H1 (cell line): ENCODE results near the gene RBM34. TPM values are rescaled to one million over a fixed set of nuclear protein-coding genes. Genes with fewer than 3 reads are reported as not detected.
"Not testable (repeated sequence)": the region's sequence is repeated elsewhere in the genome, so short reads cannot be mapped to it uniquely, and the experiment has no call there.

Experiments
- CTCF ChIA-PET: fragments of 300-600 bp; sonication (Branson Sonifier 250); formaldehyde crosslinking; loops from one replicate; lab custom pipeline; 2021; ENCODE audit not compliant: partially characterized antibody; lab: Charles Lee
- POLR2A ChIA-PET: fragments of 300-600 bp; sonication (Branson Sonifier 250); formaldehyde crosslinking; loops from one replicate; lab custom pipeline; 2021; ENCODE audit warnings: inconsistent platforms; ENCODE audit not compliant: partially characterized antibody; lab: Charles Lee
- DNase-seq, 2 experiments: peaks; one replicate each; pipeline versions ENCODE4 v3.0.0 to v3.0.0-alpha.2; 2010 to 2022; ENCODE audit warnings: low spot score in 2 of 2, low read depth in 1 of 2, mixed read lengths in 1 of 2
- FAIRE-seq: peaks from 2 replicates; lab custom pipeline; 2011; peaks lifted over from hg19 to GRCh38; lab: Jason Lieb, UNC
- H2AFZ ChIP-seq: 2 replicates; pipeline ENCODE4 v1.8.1; 2012; ENCODE audit warnings: low read length, inconsistent platforms
- H2AK5ac ChIP-seq: 2 replicates; pipeline ENCODE4 v1.6.1; 2013; ENCODE audit warnings: low read depth, low read length
- H2BK120ac ChIP-seq: replicated peaks from 2 replicates; pipeline ENCODE3; 2013; ENCODE audit warnings: low read depth, low read length, inconsistent platforms
- H2BK12ac ChIP-seq: 2 replicates; pipeline ENCODE4 v1.6.1; 2013; ENCODE audit warnings: low read depth, low read length
- H2BK15ac ChIP-seq: 2 replicates; pipeline ENCODE4 v1.6.1; 2013; ENCODE audit warnings: low read length
- H2BK20ac ChIP-seq: 2 replicates; pipeline ENCODE4 v1.6.1; 2013; ENCODE audit warnings: low read length
- H2BK5ac ChIP-seq: 2 replicates; pipeline ENCODE4 v1.6.1; 2013; ENCODE audit warnings: low read depth, low read length
- H3K14ac ChIP-seq: 2 replicates; pipeline ENCODE4 v1.6.1; 2013; ENCODE audit warnings: inconsistent platforms; ENCODE audit not compliant: insufficient read length
- H3K18ac ChIP-seq: 2 replicates; pipeline ENCODE4 v1.6.1; 2013; ENCODE audit warnings: low read length; ENCODE audit errors: extremely low read depth
- H3K23ac ChIP-seq: 2 replicates; pipeline ENCODE4 v1.6.1; 2013; ENCODE audit warnings: inconsistent platforms; ENCODE audit not compliant: insufficient read length
- H3K23me2 ChIP-seq: 2 replicates; pipeline ENCODE4 v1.6.1; 2013; ENCODE audit warnings: low read depth, low read length
- H3K27ac ChIP-seq: 2 replicates; pipeline ENCODE4 v1.6.1; 2011; ENCODE audit warnings: low read depth, low read length, inconsistent platforms
- H3K27me3 ChIP-seq, 4 experiments: replicated peaks in 1 of 4; 1 replicate in 1 of 4; 2 replicates in 3 of 4; pipeline versions ENCODE4 v1.6.1 to v1.8.1; 2011 to 2013; ENCODE audit warnings: low read length in 3 of 4, mild to moderate bottlenecking in 3 of 4, inconsistent platforms in 2 of 4, mixed read lengths in 2 of 4, moderate library complexity in 1 of 4; ENCODE audit not compliant: control insufficient read depth in 3 of 4, insufficient read depth in 3 of 4; ENCODE audit errors: extremely low read depth in 1 of 4
- H3K36me3 ChIP-seq, 4 experiments: 2 replicates each; pipeline versions ENCODE4 v1.6.1 to v1.8.1; 2011 to 2013; ENCODE audit warnings: mild to moderate bottlenecking in 4 of 4, low read length in 3 of 4, moderate library complexity in 2 of 4, control low read depth in 1 of 4, inconsistent platforms in 1 of 4; ENCODE audit not compliant: insufficient read depth in 4 of 4, control insufficient read depth in 2 of 4
- H3K4ac ChIP-seq: replicated peaks from 2 replicates; pipeline ENCODE3; 2013; ENCODE audit warnings: low read length, low read depth, mixed read lengths, inconsistent platforms; ENCODE audit not compliant: insufficient read length
- H3K4me1 ChIP-seq, 4 experiments: replicated peaks in 1 of 4; 1 replicate in 1 of 4; 2 replicates in 3 of 4; pipeline versions ENCODE4 v1.6.1 to v1.8.1; 2011 to 2013; ENCODE audit warnings: low read length in 3 of 4, inconsistent platforms in 2 of 4, mixed read lengths in 1 of 4; ENCODE audit not compliant: insufficient read depth in 4 of 4, control insufficient read depth in 3 of 4
- H3K4me2 ChIP-seq, 2 experiments: 2 replicates each; pipeline versions ENCODE4 v1.6.1 to v1.8.1; 2011 to 2013; ENCODE audit warnings: low read depth in 2 of 2, low read length in 2 of 2, control low read depth in 1 of 2, inconsistent platforms in 1 of 2, mild to moderate bottlenecking in 1 of 2; ENCODE audit not compliant: insufficient read depth in 1 of 2
- H3K4me3 ChIP-seq, 4 experiments: fragments of 200-600, 300-600 bp in 1 of 4; sonication (generic), shearing (Covaris generic), sonication (Bioruptor Twin) in 1 of 4; 2 replicates each; pipeline versions ENCODE4 v1.5.1 to v1.8.1; 2011 to 2016; ENCODE audit warnings: low read length in 4 of 4, low read depth in 3 of 4, control low read depth in 2 of 4, inconsistent platforms in 2 of 4, mild to moderate bottlenecking in 2 of 4, mixed read lengths in 1 of 4, moderate library complexity in 1 of 4; ENCODE audit not compliant: insufficient read depth in 2 of 4; ENCODE audit errors: extremely low read depth in 1 of 4
- H3K56ac ChIP-seq: replicated peaks from 2 replicates; pipeline ENCODE3; 2013; ENCODE audit warnings: low read depth, mild to moderate bottlenecking, mixed read lengths, low read length, inconsistent platforms; ENCODE audit not compliant: insufficient read length
- H3K79me1 ChIP-seq: 2 replicates; pipeline ENCODE4 v1.6.1; 2013; ENCODE audit warnings: low read depth, low read length, control low read depth
- H3K79me2 ChIP-seq, 2 experiments: 2 replicates each; pipeline versions ENCODE4 v1.6.1 to v1.8.1; 2012 to 2013; ENCODE audit warnings: low read length in 2 of 2, mild to moderate bottlenecking in 2 of 2, inconsistent platforms in 1 of 2; ENCODE audit not compliant: insufficient read depth in 2 of 2, control insufficient read depth in 1 of 2
- H3K9ac ChIP-seq, 4 experiments: replicated peaks in 1 of 4; 1 replicate in 1 of 4; 2 replicates in 3 of 4; pipeline versions ENCODE4 v1.6.1 to v1.8.1; 2011 to 2013; ENCODE audit warnings: low read depth in 3 of 4, low read length in 3 of 4, control low read depth in 2 of 4, mild to moderate bottlenecking in 2 of 4, moderate library complexity in 2 of 4, inconsistent platforms in 1 of 4; ENCODE audit errors: extremely low read depth in 1 of 4
- H3K9me3 ChIP-seq, 2 experiments: 2 replicates each; pipeline versions ENCODE4 v1.6.1 to v1.8.1; 2012 to 2013; ENCODE audit warnings: mild to moderate bottlenecking in 2 of 2, moderate library complexity in 2 of 2, control low read depth in 1 of 2, inconsistent platforms in 1 of 2, low read depth in 1 of 2, low read length in 1 of 2, mixed read lengths in 1 of 2; ENCODE audit not compliant: insufficient read depth in 2 of 2
- H4K20me1 ChIP-seq, 2 experiments: replicated peaks in 1 of 2; 2 replicates each; pipeline versions ENCODE3 to v1.8.1; 2011 to 2013; ENCODE audit warnings: inconsistent platforms in 2 of 2, low read length in 2 of 2, mild to moderate bottlenecking in 1 of 2; ENCODE audit not compliant: insufficient read depth in 2 of 2, control insufficient read depth in 1 of 2
- H4K5ac ChIP-seq: 2 replicates; pipeline ENCODE4 v1.6.1; 2013; ENCODE audit warnings: low read length, low read depth, mixed read lengths, inconsistent platforms; ENCODE audit not compliant: insufficient read length
- H4K8ac ChIP-seq: 2 replicates; pipeline ENCODE4 v1.8.0; 2013; ENCODE audit warnings: mild to moderate bottlenecking, moderate library complexity, low read length, inconsistent platforms; ENCODE audit not compliant: insufficient read depth; ENCODE audit errors: extremely low read depth
- H4K91ac ChIP-seq: replicated peaks from 2 replicates; pipeline ENCODE3; 2013; ENCODE audit warnings: low read length, mixed read lengths, inconsistent platforms; ENCODE audit not compliant: insufficient read length
- ASH2L ChIP-seq: fragments of 200-600, 300-600 bp; sonication (generic); IDR thresholded peaks from one replicate; pipeline ENCODE4 v1.7.1; 2017; ENCODE audit warnings: low read length
- RAD21 ChIP-seq, 2 experiments: IDR thresholded peaks in 1 of 2; conservative IDR thresholded peaks in 1 of 2; 2 replicates each; pipeline ENCODE4 v1.6.1; 2011; ENCODE audit warnings: low read depth in 2 of 2, low read length in 2 of 2, improper control_type of control experiment in 1 of 2, inconsistent platforms in 1 of 2, mild to moderate bottlenecking in 1 of 2, moderate library complexity in 1 of 2
- WGBS, 2 experiments: shearing (Covaris generic) in 1 of 2; methylation state at CpG; one replicate each; pipeline versions ENCODE4 v1.1.6 to v1.1.7; 2013 to 2015; ENCODE audit warnings: low lambda C conversion rate in 2 of 2, mixed read lengths in 2 of 2, inconsistent platforms in 1 of 2, low coverage in 1 of 2, missing lambda C conversion rate in 1 of 2; ENCODE audit not compliant: insufficient replicate concordance in 2 of 2, insufficient coverage in 1 of 2, insufficient read length in 1 of 2; ENCODE audit errors: extremely low coverage in 1 of 2, missing lambda C conversion rate in 1 of 2; 5-methylcytosine and 5-hydroxymethylcytosine counted together
- polyA plus RNA-seq, 7 experiments: library from polyadenylated mRNA; depleted of rRNA in 3 of 7; stranded (reverse) in 5 of 7; unstranded in 2 of 7; fragments of >200 nt in 5 of 7; fragments of 200-250 nt in 2 of 7; gene quantifications; 1 replicate in 5 of 7; 2 replicates in 1 of 7; 4 replicates in 1 of 7; pipeline versions ENCODE4 v1.2.1 to v1.2.3, GENCODE V29; 2011 to 2013; ENCODE audit warnings: missing spikeins in 2 of 7, mixed read lengths in 2 of 7
- total RNA-seq: library from RNA; stranded (reverse); fragmentation: NEBNext Ultra II Directional; extraction: Animal tissue kit (Norgen Biotek cat#: 25700); gene quantifications from 2 replicates; pipeline ENCODE4 v1.2.1, GENCODE V29; 2021
- TF ChIP-seq, protein P1 (sequence below), 3 experiments: IDR thresholded peaks; 1 replicate in 2 of 3; 2 replicates in 1 of 3; pipeline versions ENCODE4 v1.5.1 to v1.6.1; 2011; ENCODE audit warnings: low read length in 3 of 3, mild to moderate bottlenecking in 3 of 3, inconsistent platforms in 2 of 3, low read depth in 1 of 3, moderate library complexity in 1 of 3; ENCODE audit not compliant: insufficient read depth in 1 of 3; ENCODE audit errors: control extremely low read depth in 1 of 3

Gene RBM34
- total and polyA plus RNA-seq, 2 of the 8 experiments (the other 6 are each of a cell fraction or from before 2014, with no cell fraction given): 18.8 to 108 TPM

DNA sequence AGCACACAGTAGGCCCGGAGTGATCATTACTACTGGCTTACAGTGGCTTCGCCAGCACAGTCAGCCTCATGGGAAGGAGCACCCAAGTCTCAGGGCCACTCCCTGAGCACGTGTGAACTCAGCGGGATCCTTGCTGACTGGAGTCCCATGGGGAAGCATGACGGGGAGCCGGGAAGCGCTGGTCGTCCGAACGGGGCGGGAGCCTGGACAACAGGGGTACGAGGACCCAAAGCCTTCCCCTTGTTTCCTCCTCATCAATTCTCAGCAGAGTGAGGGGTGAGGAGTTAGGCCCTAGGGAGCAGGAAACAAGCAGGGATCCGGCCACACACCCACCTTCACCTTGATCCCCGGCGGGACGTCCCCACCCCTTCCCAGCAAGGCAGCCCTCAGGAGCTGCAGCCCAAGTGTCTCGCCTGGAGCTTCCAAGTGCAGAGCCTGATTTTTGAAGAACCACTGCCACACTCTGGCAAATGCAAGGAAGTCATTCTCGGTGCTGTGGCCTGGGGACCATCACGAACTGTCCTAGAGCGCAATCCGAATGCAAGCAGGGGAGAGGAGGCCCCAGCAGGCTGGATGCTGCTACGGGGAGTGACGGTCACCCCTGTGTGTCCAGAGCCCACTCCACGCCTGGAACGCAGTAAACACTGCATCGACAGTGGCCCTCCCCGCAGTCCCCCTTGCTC lies 67.9 kb downstream of the RBM34 start (continued):
- TF ChIP-seq RAD21 (IDR thresholded peaks at IDR 0.05 in 1 of 2, conservative IDR thresholded peaks at IDR 0.05 in 1 of 2; ENCODE audit: low read depth in 2 of 2, low read length in 2 of 2) (peak; percentile 91 to 93), ASH2L (peak; percentile 32)
- TF ChIP-seq, protein P1, sequence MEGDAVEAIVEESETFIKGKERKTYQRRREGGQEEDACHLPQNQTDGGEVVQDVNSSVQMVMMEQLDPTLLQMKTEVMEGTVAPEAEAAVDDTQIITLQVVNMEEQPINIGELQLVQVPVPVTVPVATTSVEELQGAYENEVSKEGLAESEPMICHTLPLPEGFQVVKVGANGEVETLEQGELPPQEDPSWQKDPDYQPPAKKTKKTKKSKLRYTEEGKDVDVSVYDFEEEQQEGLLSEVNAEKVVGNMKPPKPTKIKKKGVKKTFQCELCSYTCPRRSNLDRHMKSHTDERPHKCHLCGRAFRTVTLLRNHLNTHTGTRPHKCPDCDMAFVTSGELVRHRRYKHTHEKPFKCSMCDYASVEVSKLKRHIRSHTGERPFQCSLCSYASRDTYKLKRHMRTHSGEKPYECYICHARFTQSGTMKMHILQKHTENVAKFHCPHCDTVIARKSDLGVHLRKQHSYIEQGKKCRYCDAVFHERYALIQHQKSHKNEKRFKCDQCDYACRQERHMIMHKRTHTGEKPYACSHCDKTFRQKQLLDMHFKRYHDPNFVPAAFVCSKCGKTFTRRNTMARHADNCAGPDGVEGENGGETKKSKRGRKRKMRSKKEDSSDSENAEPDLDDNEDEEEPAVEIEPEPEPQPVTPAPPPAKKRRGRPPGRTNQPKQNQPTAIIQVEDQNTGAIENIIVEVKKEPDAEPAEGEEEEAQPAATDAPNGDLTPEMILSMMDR (IDR thresholded peaks at IDR 0.05; ENCODE audit: control extremely low read depth in 1 of 3, insufficient read depth in 1 of 3, low read depth in 1 of 3, low read length in 3 of 3): peak; percentile 63 to 76 (median 68)
- TF ChIP-seq, all 59 proteins: peak for 5

DNA sequence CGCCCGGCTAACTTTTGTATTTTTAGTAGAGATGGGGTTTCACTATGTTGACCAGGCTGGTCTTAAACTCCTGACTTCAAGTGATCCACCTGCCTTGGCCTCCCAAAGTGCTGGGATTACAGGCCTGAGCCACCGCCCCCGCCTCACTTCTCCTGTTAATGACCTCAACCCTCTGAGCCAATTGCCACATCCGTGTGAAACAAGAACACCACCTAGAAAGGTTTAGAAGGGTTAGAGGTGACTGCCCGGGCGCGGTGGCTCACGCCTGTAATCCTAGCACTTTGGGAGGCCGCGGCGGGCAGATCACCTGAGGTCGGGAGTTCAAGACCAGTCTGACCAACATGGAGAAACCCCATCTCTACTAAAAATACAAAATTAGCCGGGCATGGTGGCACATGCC lies 68.6 kb downstream of the RBM34 start:
- H3K36me3 ChIP-seq, H3K18ac ChIP-seq, POLR2A ChIA-PET, H3K4ac ChIP-seq, H3K4me3 ChIP-seq, H3K23ac ChIP-seq, H3K23me2 ChIP-seq, H3K4me2 ChIP-seq, H3K14ac ChIP-seq, H2AFZ ChIP-seq, H3K9ac ChIP-seq, H2BK15ac ChIP-seq, H4K8ac ChIP-seq, H4K91ac ChIP-seq, H3K9me3 ChIP-seq, H3K79me2 ChIP-seq, H3K27me3 ChIP-seq, FAIRE-seq, H2BK20ac ChIP-seq, H2AK5ac ChIP-seq, H3K79me1 ChIP-seq, H3K27ac ChIP-seq, H4K5ac ChIP-seq, H4K20me1 ChIP-seq, H3K56ac ChIP-seq, H2BK5ac ChIP-seq, H2BK120ac ChIP-seq, DNase-seq: not testable (repeated sequence)
- WGBS, 2 experiments: 98% methylated on average over 13 of the region's 14 CpGs; no CpG with 5 or more reads in 1 of the 2 experiments
- CTCF ChIA-PET: interaction anchor here (0.6 to 8.5 kb wide), 12 partner anchors 9 to 592 kb away, joined by 3 to 68 read pairs (median 4); no protein-coding TSS in a partner anchor
- H3K4me1 ChIP-seq: peaks cover 2 to 24% (median 20%) of the 10 kb centered on the region in 4 experiments
- H2BK12ac ChIP-seq: peak overlapping the region; percentile 60; the same call in 1 of the 2 replicates
